AG20443 (cell line): ENCODE results near the gene EEFSEC.

Experiments
- DNase-seq: peaks from one replicate; pipeline ENCODE4 v3.0.0; 2012; ENCODE audit warnings: low spot score, mixed read lengths

The EEFSEC gene

GRCh38 chr3:128217702-128218547 is 64.6 kb downstream of the EEFSEC start:
- DNase-seq, result no peak

- DNase-seq, result no peak
Observed at GRCh38 chr3:128218548-128219257, 65.4 kb downstream of the EEFSEC start.

- no peak for DNase-seq
Observed at GRCh38 chr3:128221328-128221727, 68.0 kb downstream of the EEFSEC start.

- no peak for DNase-seq
Observed at GRCh38 chr3:128222796-128223385, 69.6 kb downstream of the EEFSEC start.

GRCh38 chr3:128226186-128226725 is 73.0 kb downstream of the EEFSEC start:
- peak; percentile 33 for DNase-seq

- peak; percentile 78 for DNase-seq
Observed at GRCh38 chr3:128226795-128227395, 73.6 kb downstream of the EEFSEC start.

GRCh38 chr3:128227507-128227906 is 74.2 kb downstream of the EEFSEC start:
- DNase-seq, result no peak

GRCh38 chr3:128228366-128228910 is 75.2 kb downstream of the EEFSEC start:
- no peak for DNase-seq

GRCh38 chr3:128229106-128229857 is 76.0 kb downstream of the EEFSEC start:
- no peak for DNase-seq

GRCh38 chr3:128231606-128232005 is 78.3 kb downstream of the EEFSEC start:
- no peak for DNase-seq

GRCh38 chr3:128232376-128233178 is 79.3 kb downstream of the EEFSEC start:
- DNase-seq, result no peak

GRCh38 chr3:128235207-128235926 is 82.1 kb downstream of the EEFSEC start:
- DNase-seq, result no peak

GRCh38 chr3:128236657-128237056 is 83.4 kb downstream of the EEFSEC start:
- DNase-seq, result no peak

- DNase-seq, result no peak
Observed at GRCh38 chr3:128237348-128238183, 84.3 kb downstream of the EEFSEC start.

GRCh38 chr3:128238184-128238489 is 84.9 kb downstream of the EEFSEC start:
- DNase-seq, result no peak

- no peak for DNase-seq
Observed at GRCh38 chr3:128239304-128239703, 86.0 kb downstream of the EEFSEC start.

- no peak for DNase-seq
Observed at GRCh38 chr3:128240232-128240631, 87.0 kb downstream of the EEFSEC start.

GRCh38 chr3:128241741-128242140 is 88.5 kb downstream of the EEFSEC start:
- DNase-seq, result no peak
